Measurements from ENCODE around the gene VWA2.

The VWA2 gene

DNA sequence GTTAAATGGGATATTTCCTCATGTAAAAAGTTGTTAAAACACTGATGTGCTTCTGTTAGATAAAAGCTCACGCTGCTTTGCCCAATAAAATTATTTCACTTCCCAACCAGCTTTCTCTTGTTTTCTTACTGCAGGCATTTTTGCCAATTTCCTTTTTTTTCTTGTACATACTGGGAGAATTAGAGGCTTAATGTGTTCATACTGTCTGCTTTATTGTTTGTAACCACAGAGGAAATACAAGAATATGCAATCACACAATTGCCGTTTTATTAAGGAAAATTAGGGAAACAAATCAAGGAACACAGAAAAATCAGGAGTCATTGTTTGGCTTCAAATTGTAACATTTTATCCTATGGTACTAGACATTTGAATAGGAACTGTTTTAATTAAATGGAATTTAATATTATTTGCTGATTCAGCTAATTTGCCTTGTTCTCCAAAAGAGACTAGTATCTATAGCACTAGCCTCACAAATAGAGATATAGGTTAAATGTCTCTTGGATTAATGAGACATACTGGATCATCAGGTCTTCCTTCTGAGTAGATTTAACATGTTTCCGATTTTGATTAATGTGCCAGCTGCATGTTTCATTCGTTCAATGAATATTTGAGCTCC, 6.4 kb upstream of the VWA2 start:
- TF ChIP-seq BACH2 (CRISPR knock-in tag; IDR thresholded peaks at IDR 0.05; ENCODE audit: borderline replicate concordance) (no peak), OSR1 (CRISPR knock-in tag; IDR thresholded peaks at IDR 0.05) (no peak), ZNF565 (CRISPR knock-in tag; conservative IDR thresholded peaks at IDR 0.05; ENCODE audit: low read depth) (no peak), TOX (CRISPR knock-in tag; IDR thresholded peaks at IDR 0.05; ENCODE audit: borderline replicate concordance) (no peak), CSDC2 (CRISPR knock-in tag; IDR thresholded peaks at IDR 0.05) (no peak), ESRRG (CRISPR knock-in tag; IDR thresholded peaks at IDR 0.05) (no peak), GLIS3 (CRISPR knock-in tag; IDR thresholded peaks at IDR 0.05) (no peak), PPARA (CRISPR knock-in tag; IDR thresholded peaks at IDR 0.05; ENCODE audit: borderline replicate concordance) (no peak), ZFP30 (CRISPR knock-in tag; IDR thresholded peaks at IDR 0.05) (no peak)
- TF ChIP-seq, protein P1, sequence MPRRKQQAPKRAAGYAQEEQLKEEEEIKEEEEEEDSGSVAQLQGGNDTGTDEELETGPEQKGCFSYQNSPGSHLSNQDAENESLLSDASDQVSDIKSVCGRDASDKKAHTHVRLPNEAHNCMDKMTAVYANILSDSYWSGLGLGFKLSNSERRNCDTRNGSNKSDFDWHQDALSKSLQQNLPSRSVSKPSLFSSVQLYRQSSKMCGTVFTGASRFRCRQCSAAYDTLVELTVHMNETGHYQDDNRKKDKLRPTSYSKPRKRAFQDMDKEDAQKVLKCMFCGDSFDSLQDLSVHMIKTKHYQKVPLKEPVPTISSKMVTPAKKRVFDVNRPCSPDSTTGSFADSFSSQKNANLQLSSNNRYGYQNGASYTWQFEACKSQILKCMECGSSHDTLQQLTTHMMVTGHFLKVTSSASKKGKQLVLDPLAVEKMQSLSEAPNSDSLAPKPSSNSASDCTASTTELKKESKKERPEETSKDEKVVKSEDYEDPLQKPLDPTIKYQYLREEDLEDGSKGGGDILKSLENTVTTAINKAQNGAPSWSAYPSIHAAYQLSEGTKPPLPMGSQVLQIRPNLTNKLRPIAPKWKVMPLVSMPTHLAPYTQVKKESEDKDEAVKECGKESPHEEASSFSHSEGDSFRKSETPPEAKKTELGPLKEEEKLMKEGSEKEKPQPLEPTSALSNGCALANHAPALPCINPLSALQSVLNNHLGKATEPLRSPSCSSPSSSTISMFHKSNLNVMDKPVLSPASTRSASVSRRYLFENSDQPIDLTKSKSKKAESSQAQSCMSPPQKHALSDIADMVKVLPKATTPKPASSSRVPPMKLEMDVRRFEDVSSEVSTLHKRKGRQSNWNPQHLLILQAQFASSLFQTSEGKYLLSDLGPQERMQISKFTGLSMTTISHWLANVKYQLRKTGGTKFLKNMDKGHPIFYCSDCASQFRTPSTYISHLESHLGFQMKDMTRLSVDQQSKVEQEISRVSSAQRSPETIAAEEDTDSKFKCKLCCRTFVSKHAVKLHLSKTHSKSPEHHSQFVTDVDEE (CRISPR knock-in tag; IDR thresholded peaks at IDR 0.05): no peak
- TF ChIP-seq, protein P2, sequence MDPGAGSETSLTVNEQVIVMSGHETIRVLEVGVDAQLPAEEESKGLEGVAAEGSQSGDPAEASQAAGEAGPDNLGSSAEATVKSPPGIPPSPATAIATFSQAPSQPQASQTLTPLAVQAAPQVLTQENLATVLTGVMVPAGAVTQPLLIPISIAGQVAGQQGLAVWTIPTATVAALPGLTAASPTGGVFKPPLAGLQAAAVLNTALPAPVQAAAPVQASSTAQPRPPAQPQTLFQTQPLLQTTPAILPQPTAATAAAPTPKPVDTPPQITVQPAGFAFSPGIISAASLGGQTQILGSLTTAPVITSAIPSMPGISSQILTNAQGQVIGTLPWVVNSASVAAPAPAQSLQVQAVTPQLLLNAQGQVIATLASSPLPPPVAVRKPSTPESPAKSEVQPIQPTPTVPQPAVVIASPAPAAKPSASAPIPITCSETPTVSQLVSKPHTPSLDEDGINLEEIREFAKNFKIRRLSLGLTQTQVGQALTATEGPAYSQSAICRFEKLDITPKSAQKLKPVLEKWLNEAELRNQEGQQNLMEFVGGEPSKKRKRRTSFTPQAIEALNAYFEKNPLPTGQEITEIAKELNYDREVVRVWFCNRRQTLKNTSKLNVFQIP (CRISPR knock-in tag; IDR thresholded peaks at IDR 0.05; ENCODE audit: borderline replicate concordance, low read depth): no peak
- TF ChIP-seq, protein P3, sequence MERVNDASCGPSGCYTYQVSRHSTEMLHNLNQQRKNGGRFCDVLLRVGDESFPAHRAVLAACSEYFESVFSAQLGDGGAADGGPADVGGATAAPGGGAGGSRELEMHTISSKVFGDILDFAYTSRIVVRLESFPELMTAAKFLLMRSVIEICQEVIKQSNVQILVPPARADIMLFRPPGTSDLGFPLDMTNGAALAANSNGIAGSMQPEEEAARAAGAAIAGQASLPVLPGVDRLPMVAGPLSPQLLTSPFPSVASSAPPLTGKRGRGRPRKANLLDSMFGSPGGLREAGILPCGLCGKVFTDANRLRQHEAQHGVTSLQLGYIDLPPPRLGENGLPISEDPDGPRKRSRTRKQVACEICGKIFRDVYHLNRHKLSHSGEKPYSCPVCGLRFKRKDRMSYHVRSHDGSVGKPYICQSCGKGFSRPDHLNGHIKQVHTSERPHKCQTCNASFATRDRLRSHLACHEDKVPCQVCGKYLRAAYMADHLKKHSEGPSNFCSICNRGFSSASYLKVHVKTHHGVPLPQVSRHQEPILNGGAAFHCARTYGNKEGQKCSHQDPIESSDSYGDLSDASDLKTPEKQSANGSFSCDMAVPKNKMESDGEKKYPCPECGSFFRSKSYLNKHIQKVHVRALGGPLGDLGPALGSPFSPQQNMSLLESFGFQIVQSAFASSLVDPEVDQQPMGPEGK (CRISPR knock-in tag; IDR thresholded peaks at IDR 0.05; ENCODE audit: borderline replicate concordance): no peak
- ATAC-seq: no peak

DNA sequence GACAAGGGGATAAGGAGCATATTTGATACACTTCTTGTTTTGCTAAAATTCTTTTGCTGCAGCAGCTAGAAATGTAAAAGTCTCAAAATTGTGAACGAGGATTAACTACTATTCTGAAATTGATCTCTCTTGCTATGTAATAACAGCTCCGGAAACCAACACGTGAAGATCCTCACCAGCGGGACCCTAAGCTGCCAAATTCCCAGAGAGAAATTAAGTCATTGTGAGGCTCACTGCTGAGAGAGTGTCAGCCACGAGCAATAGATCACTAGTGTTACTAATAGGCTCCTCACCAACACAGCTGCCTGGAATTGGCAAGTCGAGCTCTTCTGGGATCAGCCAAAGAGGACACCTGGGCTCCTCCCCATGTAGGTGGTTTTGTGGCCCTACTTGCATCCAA, 5.6 kb upstream of the VWA2 start:
- TF ChIP-seq, protein P2 (CRISPR knock-in tag; IDR thresholded peaks at IDR 0.05; ENCODE audit: borderline replicate concordance, low read depth): no peak
- TF ChIP-seq ESRRG (CRISPR knock-in tag; IDR thresholded peaks at IDR 0.05) (no peak), ZFP30 (CRISPR knock-in tag; IDR thresholded peaks at IDR 0.05) (no peak), ISL1 (CRISPR knock-in tag; IDR thresholded peaks at IDR 0.05) (no peak), TOX (CRISPR knock-in tag; IDR thresholded peaks at IDR 0.05; ENCODE audit: borderline replicate concordance) (no peak), RARB (CRISPR knock-in tag; IDR thresholded peaks at IDR 0.05) (no peak), ZC3H10 (CRISPR knock-in tag; IDR thresholded peaks at IDR 0.05) (no peak), TCF4 (CRISPR knock-in tag; IDR thresholded peaks at IDR 0.05; ENCODE audit: borderline replicate concordance) (no peak), ARNTL (CRISPR knock-in tag; IDR thresholded peaks at IDR 0.05; ENCODE audit: borderline replicate concordance, low read depth) (no peak), OSR1 (CRISPR knock-in tag; IDR thresholded peaks at IDR 0.05) (no peak), ZFP3 (CRISPR knock-in tag; IDR thresholded peaks at IDR 0.05) (no peak)
- TF ChIP-seq, protein P1 (CRISPR knock-in tag; IDR thresholded peaks at IDR 0.05): no peak
- TF ChIP-seq, protein P4, sequence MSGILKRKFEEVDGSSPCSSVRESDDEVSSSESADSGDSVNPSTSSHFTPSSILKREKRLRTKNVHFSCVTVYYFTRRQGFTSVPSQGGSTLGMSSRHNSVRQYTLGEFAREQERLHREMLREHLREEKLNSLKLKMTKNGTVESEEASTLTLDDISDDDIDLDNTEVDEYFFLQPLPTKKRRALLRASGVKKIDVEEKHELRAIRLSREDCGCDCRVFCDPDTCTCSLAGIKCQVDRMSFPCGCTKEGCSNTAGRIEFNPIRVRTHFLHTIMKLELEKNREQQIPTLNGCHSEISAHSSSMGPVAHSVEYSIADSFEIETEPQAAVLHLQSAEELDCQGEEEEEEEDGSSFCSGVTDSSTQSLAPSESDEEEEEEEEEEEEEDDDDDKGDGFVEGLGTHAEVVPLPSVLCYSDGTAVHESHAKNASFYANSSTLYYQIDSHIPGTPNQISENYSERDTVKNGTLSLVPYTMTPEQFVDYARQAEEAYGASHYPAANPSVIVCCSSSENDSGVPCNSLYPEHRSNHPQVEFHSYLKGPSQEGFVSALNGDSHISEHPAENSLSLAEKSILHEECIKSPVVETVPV (CRISPR knock-in tag; IDR thresholded peaks at IDR 0.05): no peak
- TF ChIP-seq, protein P5, sequence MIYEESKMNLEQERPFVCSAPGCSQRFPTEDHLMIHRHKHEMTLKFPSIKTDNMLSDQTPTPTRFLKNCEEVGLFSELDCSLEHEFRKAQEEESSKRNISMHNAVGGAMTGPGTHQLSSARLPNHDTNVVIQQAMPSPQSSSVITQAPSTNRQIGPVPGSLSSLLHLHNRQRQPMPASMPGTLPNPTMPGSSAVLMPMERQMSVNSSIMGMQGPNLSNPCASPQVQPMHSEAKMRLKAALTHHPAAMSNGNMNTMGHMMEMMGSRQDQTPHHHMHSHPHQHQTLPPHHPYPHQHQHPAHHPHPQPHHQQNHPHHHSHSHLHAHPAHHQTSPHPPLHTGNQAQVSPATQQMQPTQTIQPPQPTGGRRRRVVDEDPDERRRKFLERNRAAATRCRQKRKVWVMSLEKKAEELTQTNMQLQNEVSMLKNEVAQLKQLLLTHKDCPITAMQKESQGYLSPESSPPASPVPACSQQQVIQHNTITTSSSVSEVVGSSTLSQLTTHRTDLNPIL (CRISPR knock-in tag; IDR thresholded peaks at IDR 0.05; ENCODE audit: low read depth): no peak
- no peak for ATAC-seq

Data from SK-N-SH treated with all-trans-retinoic acid at 6 μM for 48 hours (cell line).